Stimulated activated CD4-positive, alpha-beta T cell treated with anti-CD3 and anti-CD28 coated beads, Interleukin-12 subunit alpha, Interleukin-12 subunit beta, amount 100 ng/mL, for 4 hours (primary cell): ENCODE results near the gene ST8SIA4.

Experiments
- DNase-seq: peaks from one replicate; pipeline ENCODE4 v3.0.0-alpha.2; 2020

The ST8SIA4 gene, protein sequence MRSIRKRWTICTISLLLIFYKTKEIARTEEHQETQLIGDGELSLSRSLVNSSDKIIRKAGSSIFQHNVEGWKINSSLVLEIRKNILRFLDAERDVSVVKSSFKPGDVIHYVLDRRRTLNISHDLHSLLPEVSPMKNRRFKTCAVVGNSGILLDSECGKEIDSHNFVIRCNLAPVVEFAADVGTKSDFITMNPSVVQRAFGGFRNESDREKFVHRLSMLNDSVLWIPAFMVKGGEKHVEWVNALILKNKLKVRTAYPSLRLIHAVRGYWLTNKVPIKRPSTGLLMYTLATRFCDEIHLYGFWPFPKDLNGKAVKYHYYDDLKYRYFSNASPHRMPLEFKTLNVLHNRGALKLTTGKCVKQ

GRCh38 chr5:100903039-100903887, at the start of gene ST8SIA4:
Gene ST8SIA4, minus strand, starts transcription at chr5:100903282. Its CDS starts 327 bp downstream, at chr5:100902955.
- DNase-seq, result peak; percentile 77

GRCh38 chr5:100950985-100951384, 47.9 kb upstream of the ST8SIA4 start:
- no peak for DNase-seq

DNA sequence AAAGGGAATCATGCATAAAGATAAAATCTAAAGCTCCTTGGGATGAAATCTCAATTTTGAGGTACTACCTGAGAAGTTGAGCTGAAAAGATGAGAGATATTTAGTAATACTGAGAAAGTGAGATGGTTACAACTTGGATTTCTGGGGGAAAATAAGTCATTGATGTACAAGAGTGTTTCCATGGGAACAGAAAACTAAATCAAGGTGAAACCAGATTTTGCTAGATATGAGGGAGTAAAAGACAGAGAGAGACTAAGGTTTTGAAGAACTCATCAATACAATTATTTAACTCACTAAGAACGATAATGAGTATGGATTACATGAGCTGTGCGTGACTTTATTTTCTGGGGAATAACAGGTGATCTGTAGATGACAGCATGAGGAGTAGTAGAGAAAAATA, 10.2 kb upstream of the ST8SIA4 start:
- DNase-seq, result no peak

DNA sequence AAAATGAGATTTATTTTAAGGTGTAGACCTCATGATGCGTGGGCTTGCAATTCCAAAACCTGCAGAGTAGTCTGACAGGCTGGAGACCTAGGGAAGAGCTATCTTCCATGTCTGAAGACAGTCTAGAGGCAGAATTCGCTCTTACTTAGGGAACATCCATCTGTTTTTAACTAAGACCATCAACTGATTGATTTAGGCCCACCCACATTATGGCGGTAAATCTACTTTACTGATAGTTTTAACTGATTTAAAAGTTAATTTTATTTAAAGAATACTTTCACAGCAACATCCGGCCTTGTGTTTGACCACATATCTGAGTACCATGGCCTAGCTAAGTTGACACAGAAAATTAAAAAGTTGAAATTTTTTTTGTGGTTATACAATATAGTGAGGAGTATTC, 6.0 kb upstream of the ST8SIA4 start:
- DNase-seq, result no peak

- DNase-seq, result no peak
These were observed 2.3 kb upstream of the ST8SIA4 start for GRCh38 chr5:100905259-100905914.

DNA sequence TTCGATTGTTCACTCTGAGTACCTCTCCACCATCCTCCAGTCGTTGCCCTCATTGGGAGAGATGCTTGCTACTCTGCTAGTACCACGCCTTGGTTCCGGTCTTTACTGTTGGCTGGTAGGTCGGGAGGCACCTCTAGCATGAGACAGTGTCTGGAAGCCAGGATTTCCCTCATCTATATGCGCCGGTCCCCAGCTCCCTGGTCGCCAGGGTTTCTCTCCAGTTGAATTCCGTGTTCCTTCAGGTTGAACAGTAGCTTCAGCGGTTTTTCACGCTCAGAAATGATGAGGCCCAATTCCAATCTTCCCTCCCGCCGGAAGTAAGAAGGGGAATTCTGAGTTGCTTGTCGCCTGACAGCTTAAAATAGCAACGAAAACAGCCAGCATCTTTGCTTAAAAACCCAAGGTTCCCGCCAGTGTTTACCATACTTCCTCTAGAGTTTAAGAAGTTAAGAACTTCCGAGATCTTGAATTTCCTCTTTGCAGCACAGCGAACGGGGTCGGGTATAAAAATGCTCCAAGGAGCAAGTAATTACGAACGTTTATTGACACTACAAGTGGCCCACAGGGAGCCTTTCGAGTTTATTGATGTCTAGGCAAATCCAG, 1.3 kb upstream of the ST8SIA4 start:
- DNase-seq, result peak; percentile 25

- DNase-seq, result peak; percentile 10
These were observed 543 bp downstream of the ST8SIA4 start for GRCh38 chr5:100902440-100903038.

DNA sequence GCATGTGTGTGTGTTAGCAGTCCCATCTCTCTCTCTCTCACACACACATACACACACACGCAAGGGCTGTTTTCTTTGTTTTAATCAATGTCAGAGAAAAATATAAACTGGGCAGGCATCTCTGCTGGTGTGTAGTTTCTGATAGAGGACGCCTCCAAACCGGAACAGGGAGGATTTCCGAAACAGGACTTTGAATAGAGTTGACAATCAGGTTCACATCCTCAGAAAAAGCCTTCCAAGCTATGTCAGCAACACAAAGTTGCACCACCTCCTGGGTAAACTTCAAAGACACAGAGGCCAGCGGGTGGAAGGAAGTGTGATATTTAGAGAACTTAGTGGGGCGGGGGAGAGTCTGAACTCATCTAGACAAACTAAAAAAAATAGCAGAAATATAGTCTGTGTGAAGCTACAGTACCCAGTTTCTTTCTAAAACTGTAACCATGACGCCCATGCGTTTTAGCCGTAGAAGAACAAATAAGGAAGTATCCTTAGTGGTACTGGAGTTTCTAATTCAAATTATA, 1.2 kb downstream of the ST8SIA4 start:
- peak; percentile 23 for DNase-seq

GRCh38 chr5:100900796-100901781, 2.0 kb downstream of the ST8SIA4 start:
- peak; percentile 87 for DNase-seq

GRCh38 chr5:100900142-100900795, 2.8 kb downstream of the ST8SIA4 start:
- peak; percentile 44 for DNase-seq

DNA sequence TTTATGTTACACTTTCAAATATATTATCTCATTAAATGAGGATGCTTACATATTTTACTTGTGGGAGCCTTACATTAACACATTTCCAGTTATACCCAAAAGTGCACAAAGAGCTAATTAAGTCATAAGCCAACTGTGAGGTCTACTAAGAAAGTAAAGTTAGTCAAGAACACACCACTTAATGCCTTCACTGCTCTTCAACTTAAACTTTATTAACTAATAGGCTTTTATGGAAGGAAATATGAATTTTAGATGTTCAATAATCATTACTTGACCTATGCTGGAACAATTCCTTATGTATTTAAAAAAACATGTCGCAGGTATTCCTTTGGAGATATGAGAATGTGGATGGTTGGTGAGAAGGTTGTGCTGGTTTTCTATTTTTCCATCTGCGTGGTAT, 3.4 kb downstream of the ST8SIA4 start:
- no peak for DNase-seq

GRCh38 chr5:100898504-100899346, 4.4 kb downstream of the ST8SIA4 start:
- no peak for DNase-seq

DNA sequence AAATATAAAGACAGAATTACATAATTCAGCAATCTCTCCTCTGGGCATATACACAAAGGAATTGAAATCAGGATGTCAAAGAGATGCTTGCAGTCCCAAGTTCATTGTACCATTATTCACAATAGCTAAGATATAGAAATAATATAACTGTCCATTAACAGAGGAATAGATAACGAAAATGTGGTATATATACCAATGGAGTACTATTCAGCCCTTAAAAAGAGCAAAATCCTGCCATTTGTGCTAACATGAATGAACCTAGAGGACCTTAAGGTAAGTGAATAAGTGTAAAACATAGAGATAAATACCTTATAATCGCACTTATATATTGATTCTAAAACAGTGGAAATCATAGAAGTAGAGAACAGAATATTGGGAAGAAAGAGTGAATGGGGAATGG, 7.0 kb downstream of the ST8SIA4 start:
- no peak for DNase-seq

GRCh38 chr5:100890461-100891008, 12.5 kb downstream of the ST8SIA4 start:
- DNase-seq, result no peak

DNA sequence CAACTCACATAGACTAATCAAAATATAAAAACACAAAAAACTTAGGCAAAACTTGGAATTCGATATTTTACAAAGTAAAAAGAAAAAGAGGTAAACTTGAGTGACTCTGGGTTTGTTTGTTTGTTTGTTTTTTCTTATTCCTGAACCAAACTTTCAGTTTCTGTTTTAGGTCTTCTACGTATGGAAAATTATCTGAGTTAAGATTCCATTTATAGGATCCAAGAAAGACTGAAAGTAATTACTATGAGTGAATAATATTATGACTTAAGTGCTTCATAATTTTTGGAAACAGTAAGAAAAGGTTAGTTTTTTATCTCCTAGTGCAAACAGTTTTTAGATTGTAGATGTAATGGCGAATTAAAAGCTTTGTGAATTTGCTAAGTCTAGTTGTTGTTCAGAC, 13.2 kb downstream of the ST8SIA4 start:
- DNase-seq, result no peak

- DNase-seq, result no peak
These were observed 13.8 kb downstream of the ST8SIA4 start for GRCh38 chr5:100889165-100889743.

- DNase-seq, result no peak
These were observed 25.8 kb downstream of the ST8SIA4 start for GRCh38 chr5:100877274-100877673.

GRCh38 chr5:100872408-100873190, 30.5 kb downstream of the ST8SIA4 start:
- DNase-seq, result no peak
